ENCODE results near the gene GPX4.

DNA sequence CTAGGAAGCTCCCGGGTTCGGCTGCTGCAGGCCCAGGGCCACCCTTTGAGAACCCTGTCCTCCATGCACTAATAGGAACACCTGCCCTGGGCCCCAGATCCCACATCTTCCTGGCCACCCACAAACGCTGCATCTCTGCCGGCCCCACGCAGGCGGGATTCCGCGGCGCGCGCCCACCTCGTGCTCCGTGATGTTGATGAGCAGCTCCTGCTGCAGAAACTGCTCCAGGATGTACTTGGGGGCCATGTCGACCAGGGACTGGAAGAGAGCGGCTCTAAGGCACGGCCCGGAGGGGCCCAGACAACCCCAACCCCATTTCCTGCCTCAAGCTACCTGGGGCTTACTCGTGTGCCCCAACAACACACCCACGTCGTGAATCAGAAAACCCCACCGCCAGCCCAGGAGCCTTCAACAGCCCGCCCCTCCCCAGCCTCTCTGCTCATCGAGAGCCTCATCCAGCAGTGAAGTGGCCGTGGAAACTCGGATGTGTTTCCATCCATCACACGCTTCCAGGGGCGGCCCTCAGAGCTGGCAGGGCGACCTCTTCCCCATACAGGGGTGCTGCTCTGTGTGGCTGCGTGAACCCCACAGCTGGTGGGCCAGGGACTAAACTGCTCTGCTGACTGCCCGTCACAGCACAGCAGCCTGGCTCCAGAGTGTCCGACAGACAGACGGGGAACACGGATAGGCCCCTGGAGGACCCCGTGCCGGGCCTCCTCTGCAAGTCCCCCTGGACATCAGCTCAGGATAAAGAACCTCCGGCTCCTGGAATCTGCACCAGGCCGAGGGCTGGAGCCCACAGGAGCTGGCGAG is 12.9 kb upstream of the GPX4 start:
- TF ChIP-seq, protein P1, sequence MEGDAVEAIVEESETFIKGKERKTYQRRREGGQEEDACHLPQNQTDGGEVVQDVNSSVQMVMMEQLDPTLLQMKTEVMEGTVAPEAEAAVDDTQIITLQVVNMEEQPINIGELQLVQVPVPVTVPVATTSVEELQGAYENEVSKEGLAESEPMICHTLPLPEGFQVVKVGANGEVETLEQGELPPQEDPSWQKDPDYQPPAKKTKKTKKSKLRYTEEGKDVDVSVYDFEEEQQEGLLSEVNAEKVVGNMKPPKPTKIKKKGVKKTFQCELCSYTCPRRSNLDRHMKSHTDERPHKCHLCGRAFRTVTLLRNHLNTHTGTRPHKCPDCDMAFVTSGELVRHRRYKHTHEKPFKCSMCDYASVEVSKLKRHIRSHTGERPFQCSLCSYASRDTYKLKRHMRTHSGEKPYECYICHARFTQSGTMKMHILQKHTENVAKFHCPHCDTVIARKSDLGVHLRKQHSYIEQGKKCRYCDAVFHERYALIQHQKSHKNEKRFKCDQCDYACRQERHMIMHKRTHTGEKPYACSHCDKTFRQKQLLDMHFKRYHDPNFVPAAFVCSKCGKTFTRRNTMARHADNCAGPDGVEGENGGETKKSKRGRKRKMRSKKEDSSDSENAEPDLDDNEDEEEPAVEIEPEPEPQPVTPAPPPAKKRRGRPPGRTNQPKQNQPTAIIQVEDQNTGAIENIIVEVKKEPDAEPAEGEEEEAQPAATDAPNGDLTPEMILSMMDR (IDR thresholded peaks at IDR 0.05) = no peak
- TF ChIP-seq POLR2A (IDR thresholded peaks at IDR 0.05) = no peak
- TF ChIP-seq EP300 (IDR thresholded peaks at IDR 0.05) = no peak

All from stomach (tissue), 4 donors.